ENCODE data around the gene ATF6. TPM values are rescaled to one million over a fixed set of nuclear protein-coding genes. Genes with fewer than 3 reads are reported as not detected.

ATF6 gene
- total and polyA plus RNA-seq, 2 of the 4 experiments (the other 2 are of a cell fraction) = 12.2 to 17.6 TPM

Small RNAs within 50 kb of the gene (microRNA-seq; reads per million reads assigned to microRNA genes)
- not detected for gene RN7SL466P (ENCODE audit: insufficient read depth, insufficient read length)

Small RNAs within 50 kb of the gene (small RNA-seq; reads per million reads assigned to genes)
- 0 reads per million in 5 experiments for gene RN7SL466P

Other genes starting within 250 kb of the ATF6 start
- gene HSPA6, start 241.8 kb upstream of the ATF6 start, total RNA-seq (2012; rRNA removed) = 0.54 and 0.56 TPM in 2 replicates
- 0.50 and 0.67 TPM in 2 replicates for gene HSPA6, start 241.8 kb upstream of the ATF6 start, polyA plus RNA-seq (2012; rRNA removed)
- gene FCGR3A, start 216.5 kb upstream of the ATF6 start, total RNA-seq (2012; rRNA removed) = not detected in 2 replicates
- gene FCGR3A, start 216.5 kb upstream of the ATF6 start, polyA plus RNA-seq (2012; rRNA removed) = not detected in 2 replicates
- gene FCGR3B, start 135.1 kb upstream of the ATF6 start, total RNA-seq (2012; rRNA removed) = not detected in 2 replicates
- not detected in 2 replicates for gene FCGR3B, start 135.1 kb upstream of the ATF6 start, polyA plus RNA-seq (2012; rRNA removed)
- gene FCGR2B, start 103.2 kb upstream of the ATF6 start, total RNA-seq (2012; rRNA removed) = not detected in 2 replicates
- not detected in 2 replicates for gene FCGR2B, start 103.2 kb upstream of the ATF6 start, polyA plus RNA-seq (2012; rRNA removed)
- 0.28 and 0.36 TPM in 2 replicates for gene FCRLA, start 59.1 kb upstream of the ATF6 start, total RNA-seq (2012; rRNA removed)
- 0.36 and 0.46 TPM in 2 replicates for gene FCRLA, start 59.1 kb upstream of the ATF6 start, polyA plus RNA-seq (2012; rRNA removed)
- 0.90 and 1.1 TPM in 2 replicates for gene FCRLB, start 44.8 kb upstream of the ATF6 start, total RNA-seq (2012; rRNA removed)
- gene FCRLB, start 44.8 kb upstream of the ATF6 start, polyA plus RNA-seq (2012; rRNA removed) = 2.2 and 2.9 TPM in 2 replicates
- gene DUSP12, start 16.5 kb upstream of the ATF6 start, total RNA-seq (2012; rRNA removed) = 31.5 and 31.7 TPM in 2 replicates
- 35.6 and 39.2 TPM in 2 replicates for gene DUSP12, start 16.5 kb upstream of the ATF6 start, polyA plus RNA-seq (2012; rRNA removed)